ENCODE measurements around the gene RUNX2. TPM values are rescaled to one million over a fixed set of nuclear protein-coding genes. Genes with fewer than 3 reads are reported as not detected.

Gene RUNX2
- total and polyA plus RNA-seq, 2 of the 8 experiments (the other 6 are each of a cell fraction or from before 2014, with no cell fraction given): 0.26 to 1.2 TPM

- TF ChIP-seq CHD7 (IDR thresholded peaks at IDR 0.05; ENCODE audit: insufficient replicate concordance, low read length) (no peak), RXRA (IDR thresholded peaks at IDR 0.05; ENCODE audit: insufficient read depth, low read depth, low read length) (no peak), CEBPB (IDR thresholded peaks at IDR 0.05; ENCODE audit: low read depth, low read length) (no peak), CREB1 (IDR thresholded peaks at IDR 0.05) (no peak), HDAC2 (IDR thresholded peaks at IDR 0.05; ENCODE audit: borderline replicate concordance in 1 of 2, low read depth in 2 of 2, low read length in 2 of 2) (no peak), RAD21 (IDR thresholded peaks at IDR 0.05 in 1 of 2, conservative IDR thresholded peaks at IDR 0.05 in 1 of 2; ENCODE audit: low read depth in 2 of 2, low read length in 2 of 2) (no peak), PHF8 (conservative IDR thresholded peaks at IDR 0.05; ENCODE audit: low read depth, low read length) (no peak)
Measured at GRCh38 chr6:45387236-45387635, 59.1 kb downstream of the RUNX2 start (continued).

Measured in H1 (cell line).